Measurements from ENCODE around the gene INMT. TPM values are rescaled to one million over a fixed set of nuclear protein-coding genes. Genes with fewer than 3 reads are reported as not detected.

INMT gene
- total and polyA plus RNA-seq, 11 donors, result 11.7 to 88.1 (median 27.9) TPM

DNA sequence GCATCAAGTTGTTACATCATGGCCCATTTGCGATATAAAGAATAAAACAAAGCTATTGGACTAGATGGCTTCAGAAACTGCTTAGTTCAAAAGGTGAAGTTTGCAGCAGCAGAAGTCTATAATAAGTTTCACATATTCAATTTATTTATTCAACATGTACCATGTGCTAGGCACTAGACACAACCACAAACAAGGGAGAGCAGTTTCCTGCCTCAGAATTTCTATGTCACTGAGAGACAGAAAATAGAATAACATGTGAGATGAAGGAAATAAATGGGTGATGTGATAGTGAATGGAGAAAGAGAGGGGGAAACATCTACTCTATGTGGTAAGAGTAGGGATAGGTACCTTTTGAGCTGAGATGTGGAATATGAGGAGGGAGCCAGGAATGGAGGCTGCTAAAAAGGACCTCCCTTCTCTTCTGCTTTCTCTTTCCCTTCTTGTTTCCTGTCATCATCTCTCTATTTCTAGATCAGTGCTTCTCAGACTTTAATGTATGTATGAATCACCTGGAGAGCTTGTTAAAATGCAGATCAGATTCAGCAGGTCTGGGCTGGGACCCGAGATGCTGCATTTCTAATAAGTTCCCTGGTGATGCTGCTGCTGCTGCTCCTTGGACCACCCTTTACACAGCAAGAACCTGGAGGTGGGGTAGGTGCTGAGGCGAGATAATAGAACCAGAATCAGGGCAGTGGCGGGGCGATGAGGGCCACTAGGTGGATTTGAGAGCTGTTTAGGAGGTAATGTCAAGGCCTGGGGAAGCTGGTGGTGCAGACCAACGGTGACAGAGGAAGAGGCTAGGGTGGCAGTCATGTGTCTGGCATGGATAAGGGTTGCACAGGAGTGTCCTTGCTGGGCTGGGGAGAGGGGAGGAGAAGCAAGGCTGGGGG, 13.7 kb upstream of the INMT start:
- 88 to 93% (median 88%) methylated on average over 6 of the region's 6 CpGs for WGBS, 4 donors
- DNase-seq (no peak), ATAC-seq (no peak)
- TF ChIP-seq, protein P1, sequence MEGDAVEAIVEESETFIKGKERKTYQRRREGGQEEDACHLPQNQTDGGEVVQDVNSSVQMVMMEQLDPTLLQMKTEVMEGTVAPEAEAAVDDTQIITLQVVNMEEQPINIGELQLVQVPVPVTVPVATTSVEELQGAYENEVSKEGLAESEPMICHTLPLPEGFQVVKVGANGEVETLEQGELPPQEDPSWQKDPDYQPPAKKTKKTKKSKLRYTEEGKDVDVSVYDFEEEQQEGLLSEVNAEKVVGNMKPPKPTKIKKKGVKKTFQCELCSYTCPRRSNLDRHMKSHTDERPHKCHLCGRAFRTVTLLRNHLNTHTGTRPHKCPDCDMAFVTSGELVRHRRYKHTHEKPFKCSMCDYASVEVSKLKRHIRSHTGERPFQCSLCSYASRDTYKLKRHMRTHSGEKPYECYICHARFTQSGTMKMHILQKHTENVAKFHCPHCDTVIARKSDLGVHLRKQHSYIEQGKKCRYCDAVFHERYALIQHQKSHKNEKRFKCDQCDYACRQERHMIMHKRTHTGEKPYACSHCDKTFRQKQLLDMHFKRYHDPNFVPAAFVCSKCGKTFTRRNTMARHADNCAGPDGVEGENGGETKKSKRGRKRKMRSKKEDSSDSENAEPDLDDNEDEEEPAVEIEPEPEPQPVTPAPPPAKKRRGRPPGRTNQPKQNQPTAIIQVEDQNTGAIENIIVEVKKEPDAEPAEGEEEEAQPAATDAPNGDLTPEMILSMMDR (IDR thresholded peaks at IDR 0.05), result no peak
- no peak for TF ChIP-seq POLR2A (IDR thresholded peaks at IDR 0.05)
- intact Hi-C loops (cut with DNase I), result loop anchor here in 8 of 10 donors (5.0 to 10.0 kb wide), 6 partner anchors 36 to 123 kb away; partner anchors contain the start of gene CRHR2 (in 2 of the 8)
- Histone ChIP-seq H3K27me3 (no peaks in the 10 kb centered on the region), H3K9me3 (no peaks in the 10 kb centered on the region), H3K4me1 (peaks cover 0 to 6% (median 0%) of the 10 kb centered on the region in 12 donors), H3K36me3 (no peaks in the 10 kb centered on the region), H3K4me3 (no peak overlapping the region), H3K27ac (peak overlapping the region in 1 of 12 donors; percentile 46)

DNA sequence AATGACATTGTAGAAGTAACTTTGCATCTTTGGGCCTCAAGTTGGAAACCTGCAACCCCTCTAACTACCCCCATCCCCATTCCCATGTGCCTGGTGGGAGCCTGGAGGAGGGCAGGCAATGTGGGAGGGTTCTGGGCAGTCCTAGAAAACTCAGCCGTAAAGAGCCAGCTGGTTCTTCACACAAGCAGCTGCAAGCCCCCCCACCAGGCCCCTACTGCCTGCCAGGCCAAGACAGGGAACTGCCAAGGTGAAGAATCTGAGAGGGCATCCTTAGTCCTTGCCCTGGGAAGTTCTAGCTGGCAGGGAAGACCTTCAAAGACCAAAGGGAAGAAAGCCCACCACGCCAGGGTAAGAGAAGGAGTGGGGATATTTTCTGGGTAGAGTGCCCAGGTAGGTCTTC, 12.2 kb upstream of the INMT start:
- Histone ChIP-seq H3K4me1 (peaks cover 0 to 6% (median 0%) of the 10 kb centered on the region in 12 donors), H3K36me3 (no peaks in the 10 kb centered on the region), H3K27ac (no peak overlapping the region), H3K27me3 (no peaks in the 10 kb centered on the region), H3K4me3 (no peak overlapping the region), H3K9me3 (no peaks in the 10 kb centered on the region)
- WGBS, 4 donors, result 85 to 100% (median 94%) methylated on average over 2 of the region's 2 CpGs
- intact Hi-C loops (cut with DNase I), result loop anchor here (1.0 to 10.0 kb wide), 15 partner anchors 37 to 385 kb away; partner anchors contain the start of gene CRHR2 (in 7 of the 10)
- DNase-seq (no peak), ATAC-seq (no peak)
- TF ChIP-seq, protein P1 (IDR thresholded peaks at IDR 0.05), result no peak
- TF ChIP-seq POLR2A (IDR thresholded peaks at IDR 0.05), result no peak

DNA sequence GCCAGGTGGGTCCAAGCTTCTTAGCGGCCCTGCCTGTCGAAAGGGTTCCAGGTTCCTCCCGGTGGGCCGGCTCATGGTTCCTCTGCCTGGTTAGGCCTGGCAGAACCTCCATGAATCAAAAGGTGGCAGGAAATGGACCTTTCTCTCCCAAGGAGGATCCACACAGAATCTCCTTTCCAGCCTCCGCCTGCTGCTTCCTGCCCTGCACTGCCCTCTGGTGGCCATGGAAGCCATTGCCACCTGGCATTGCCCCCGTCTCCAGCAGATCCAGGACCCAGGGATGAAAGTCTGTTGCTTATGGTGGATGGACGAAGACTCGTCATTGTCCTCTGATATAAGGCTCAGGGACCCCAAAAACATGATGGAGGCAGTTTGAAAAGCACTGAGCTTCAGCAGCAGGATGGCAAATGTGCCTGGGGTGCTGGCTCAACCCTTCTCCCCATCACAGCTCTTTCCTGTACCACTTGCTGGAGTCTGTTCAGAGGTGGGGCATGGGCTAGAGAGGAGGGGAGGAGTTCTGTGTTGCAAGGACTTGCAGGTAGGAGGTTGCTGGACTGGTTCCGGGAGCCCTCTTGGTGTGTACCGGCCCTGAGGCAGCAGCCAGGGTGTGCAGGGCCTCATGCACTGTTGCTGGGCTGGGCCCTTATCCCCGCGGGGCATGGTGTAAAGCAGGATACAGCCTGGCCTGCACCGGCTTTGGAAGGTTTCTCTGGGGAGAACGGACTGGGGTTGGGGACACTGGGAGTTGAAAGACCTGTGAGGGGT, 11.3 kb upstream of the INMT start:
- Histone ChIP-seq H3K9me3 (no peaks in the 10 kb centered on the region), H3K27me3 (no peaks in the 10 kb centered on the region), H3K27ac (no peak overlapping the region), H3K4me1 (peaks cover 0 to 12% (median 5%) of the 10 kb centered on the region in 12 donors), H3K4me3 (no peak overlapping the region), H3K36me3 (no peaks in the 10 kb centered on the region)
- WGBS, 4 donors, result 33 to 44% (median 36%) methylated on average over 12 to 14 of the region's 14 CpGs
- ATAC-seq (peak; percentile 22 to 80 (median 70)), DNase-seq (peak; percentile 59 to 88 (median 75))
- TF ChIP-seq POLR2A (IDR thresholded peaks at IDR 0.05), result no peak
- TF ChIP-seq, protein P1 (IDR thresholded peaks at IDR 0.05), result peak; percentile 95 to 100 (median 99)
- intact Hi-C loops (cut with DNase I), result loop anchor here in 9 of 10 donors (1.0 to 5.0 kb wide), 12 partner anchors 37 to 384 kb away; partner anchors contain the start of gene CRHR2 (in 5 of the 9)
